Transverse colon (tissue), 4 donors: ENCODE data around the gene TMC6.

Source experiments
- CTCF ChIP-seq, 5 experiments: fragments of 200-600 bp in 3 of 5; fragments of 450-650 bp in 2 of 5; sonication (generic) in 3 of 5; IDR thresholded peaks; 1 replicate in 2 of 5; 2 replicates in 3 of 5; pipeline ENCODE4 v1.5.1; 2016 to 2017; ENCODE audit warnings: antibody characterized with exemption in 5 of 5, inconsistent platforms in 3 of 5, mild to moderate bottlenecking in 2 of 5, moderate library complexity in 1 of 5
- EP300 ChIP-seq: sonication (generic); formaldehyde crosslinking; IDR thresholded peaks from one replicate; pipeline ENCODE4 v1.6.1; 2017; ENCODE audit warnings: antibody characterized with exemption, low read depth
- POLR2A ChIP-seq: fragments of 450-650 bp; IDR thresholded peaks from one replicate; pipeline ENCODE4 v1.6.1; 2016; ENCODE audit warnings: antibody characterized with exemption, mild to moderate bottlenecking, moderate library complexity
- POLR2AphosphoS5 ChIP-seq, 3 donors: sonication (generic); formaldehyde crosslinking; IDR thresholded peaks; one replicate each; pipeline ENCODE4 v1.6.1; 2016; ENCODE audit warnings: antibody characterized with exemption in 3 of 3

- TF ChIP-seq CTCF (IDR thresholded peaks at IDR 0.05), result no peak
- no peak for TF ChIP-seq POLR2A
- no peak for TF ChIP-seq POLR2AphosphoS5 (IDR thresholded peaks at IDR 0.05)
- TF ChIP-seq EP300, result no peak
Measured at GRCh38 chr17:78113804-78114785, 14.5 kb downstream of the TMC6 start.
